Measurements from ENCODE around the gene CYGB.

DNA sequence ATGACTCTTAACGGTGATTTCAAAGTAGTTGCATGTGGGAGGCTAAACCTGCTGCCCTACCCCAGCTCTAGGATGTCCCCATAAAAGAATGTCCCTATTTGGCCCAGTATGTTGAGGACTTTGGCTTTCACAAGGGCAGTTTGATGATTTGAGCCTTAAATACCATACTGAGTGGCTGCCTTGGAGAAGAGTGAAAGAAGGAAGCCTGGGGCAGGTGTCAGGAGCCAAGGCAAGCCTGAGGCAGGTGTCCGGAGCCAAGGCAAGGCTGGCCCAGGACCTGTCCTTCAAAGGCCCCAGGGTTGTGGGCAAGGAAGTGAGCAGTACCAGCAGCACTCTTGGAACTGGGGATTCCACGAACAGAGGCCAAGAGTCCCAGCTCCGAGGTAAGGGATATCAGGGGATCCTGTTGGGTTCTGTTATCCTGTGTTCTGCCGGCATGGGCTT is 29.5 kb upstream of the CYGB start:
- TF ChIP-seq, protein P1, sequence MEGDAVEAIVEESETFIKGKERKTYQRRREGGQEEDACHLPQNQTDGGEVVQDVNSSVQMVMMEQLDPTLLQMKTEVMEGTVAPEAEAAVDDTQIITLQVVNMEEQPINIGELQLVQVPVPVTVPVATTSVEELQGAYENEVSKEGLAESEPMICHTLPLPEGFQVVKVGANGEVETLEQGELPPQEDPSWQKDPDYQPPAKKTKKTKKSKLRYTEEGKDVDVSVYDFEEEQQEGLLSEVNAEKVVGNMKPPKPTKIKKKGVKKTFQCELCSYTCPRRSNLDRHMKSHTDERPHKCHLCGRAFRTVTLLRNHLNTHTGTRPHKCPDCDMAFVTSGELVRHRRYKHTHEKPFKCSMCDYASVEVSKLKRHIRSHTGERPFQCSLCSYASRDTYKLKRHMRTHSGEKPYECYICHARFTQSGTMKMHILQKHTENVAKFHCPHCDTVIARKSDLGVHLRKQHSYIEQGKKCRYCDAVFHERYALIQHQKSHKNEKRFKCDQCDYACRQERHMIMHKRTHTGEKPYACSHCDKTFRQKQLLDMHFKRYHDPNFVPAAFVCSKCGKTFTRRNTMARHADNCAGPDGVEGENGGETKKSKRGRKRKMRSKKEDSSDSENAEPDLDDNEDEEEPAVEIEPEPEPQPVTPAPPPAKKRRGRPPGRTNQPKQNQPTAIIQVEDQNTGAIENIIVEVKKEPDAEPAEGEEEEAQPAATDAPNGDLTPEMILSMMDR (IDR thresholded peaks at IDR 0.05 in 2 of 3, conservative IDR thresholded peaks at IDR 0.05 in 1 of 3; ENCODE audit: control insufficient read depth in 2 of 3, extremely low read depth in 1 of 3, insufficient read depth in 1 of 3, low read depth in 3 of 3, low read length in 3 of 3) = no peak
- TF ChIP-seq GABPA (IDR thresholded peaks at IDR 0.05; ENCODE audit: low read depth) (no peak), IRF4 (IDR thresholded peaks at IDR 0.05; ENCODE audit: low read depth, low read length) (no peak), POLR2A (IDR thresholded peaks at IDR 0.05; ENCODE audit: low read depth, low read length) (peak; percentile 35; the same call in 1 of the 2 replicates), SMC3 (IDR thresholded peaks at IDR 0.05; ENCODE audit: borderline replicate concordance, low read length) (no peak), RCOR1 (conservative IDR thresholded peaks at IDR 0.05; ENCODE audit: low read depth, low read length) (no peak), BHLHE40 (IDR thresholded peaks at IDR 0.05; ENCODE audit: borderline replicate concordance in 1 of 2, low read depth in 2 of 2, low read length in 1 of 2) (no peak), SREBF2 (IDR thresholded peaks at IDR 0.05; ENCODE audit: low read length) (no peak), CBFB (IDR thresholded peaks at IDR 0.05; ENCODE audit: low read depth) (no peak), SRF (IDR thresholded peaks at IDR 0.05; ENCODE audit: low read depth in 2 of 2, low read length in 2 of 2) (no peak), EZH2 (IDR thresholded peaks at IDR 0.05; ENCODE audit: borderline replicate concordance, control insufficient read depth, low read depth, low read length) (no peak), POLR2AphosphoS5 (IDR thresholded peaks at IDR 0.05; ENCODE audit: low read length) (no peak)
